HEK293 (cell line): ENCODE measurements around the gene BHLHA9.

Source experiments
- GLI4 ChIP-seq: fragments of 450-650 bp; formaldehyde crosslinking; IDR thresholded peaks from 2 replicates; pipeline ENCODE4 v1.5.1; 2016; ENCODE audit warnings: missing biosample characterization, missing genetic modification characterization
- REST ChIP-seq: fragments of 450-650 bp; formaldehyde crosslinking; IDR thresholded peaks from 2 replicates; pipeline ENCODE4 v1.5.1; 2016; ENCODE audit warnings: missing biosample characterization, missing genetic modification characterization
- TCF7L2 ChIP-seq: IDR thresholded peaks from 2 replicates; pipeline ENCODE4 v1.6.1; 2011; ENCODE audit warnings: low read depth, mild to moderate bottlenecking, inconsistent platforms, low read length, moderate library complexity, borderline replicate concordance
- ZBTB20 ChIP-seq: fragments of 450-650 bp; formaldehyde crosslinking; IDR thresholded peaks from 2 replicates; pipeline ENCODE4 v1.5.1; 2016; ENCODE audit warnings: missing biosample characterization, missing genetic modification characterization
- ZBTB49 ChIP-seq: fragments of 450-650 bp; formaldehyde crosslinking; IDR thresholded peaks from 2 replicates; pipeline ENCODE4 v1.5.1; 2016; ENCODE audit warnings: missing biosample characterization, missing genetic modification characterization, low read depth
- ZNF394 ChIP-seq: fragments of 450-650 bp; formaldehyde crosslinking; IDR thresholded peaks from 2 replicates; pipeline ENCODE4 v1.5.1; 2016; ENCODE audit warnings: missing biosample characterization, missing genetic modification characterization, mild to moderate bottlenecking, moderate library complexity, borderline replicate concordance
- ZNF530 ChIP-seq: fragments of 450-650 bp; formaldehyde crosslinking; IDR thresholded peaks from 2 replicates; pipeline ENCODE4 v1.5.1; 2016; ENCODE audit warnings: low read depth, missing biosample characterization, missing genetic modification characterization
- TF ChIP-seq, protein P1 (sequence below): fragments of 450-650 bp; formaldehyde crosslinking; IDR thresholded peaks from 2 replicates; pipeline ENCODE4 v1.5.1; 2016; ENCODE audit warnings: missing biosample characterization, missing genetic modification characterization
- TF ChIP-seq, protein P2 (sequence below): fragments of 450-650 bp; formaldehyde crosslinking; IDR thresholded peaks from 2 replicates; pipeline ENCODE4 v1.5.1; 2016; ENCODE audit warnings: missing biosample characterization, missing genetic modification characterization
- TF ChIP-seq, protein P3 (sequence below): fragments of 450-650 bp; formaldehyde crosslinking; IDR thresholded peaks from 2 replicates; pipeline ENCODE4 v1.5.1; 2016; ENCODE audit warnings: missing biosample characterization, missing genetic modification characterization

GRCh38 chr17:1275205-1275961 is 5.1 kb downstream of the BHLHA9 start:
- TF ChIP-seq ZNF394 (tag by site-specific recombination) = no peak
- no peak for TF ChIP-seq ZBTB49 (tag by site-specific recombination)
- TF ChIP-seq, protein P1, sequence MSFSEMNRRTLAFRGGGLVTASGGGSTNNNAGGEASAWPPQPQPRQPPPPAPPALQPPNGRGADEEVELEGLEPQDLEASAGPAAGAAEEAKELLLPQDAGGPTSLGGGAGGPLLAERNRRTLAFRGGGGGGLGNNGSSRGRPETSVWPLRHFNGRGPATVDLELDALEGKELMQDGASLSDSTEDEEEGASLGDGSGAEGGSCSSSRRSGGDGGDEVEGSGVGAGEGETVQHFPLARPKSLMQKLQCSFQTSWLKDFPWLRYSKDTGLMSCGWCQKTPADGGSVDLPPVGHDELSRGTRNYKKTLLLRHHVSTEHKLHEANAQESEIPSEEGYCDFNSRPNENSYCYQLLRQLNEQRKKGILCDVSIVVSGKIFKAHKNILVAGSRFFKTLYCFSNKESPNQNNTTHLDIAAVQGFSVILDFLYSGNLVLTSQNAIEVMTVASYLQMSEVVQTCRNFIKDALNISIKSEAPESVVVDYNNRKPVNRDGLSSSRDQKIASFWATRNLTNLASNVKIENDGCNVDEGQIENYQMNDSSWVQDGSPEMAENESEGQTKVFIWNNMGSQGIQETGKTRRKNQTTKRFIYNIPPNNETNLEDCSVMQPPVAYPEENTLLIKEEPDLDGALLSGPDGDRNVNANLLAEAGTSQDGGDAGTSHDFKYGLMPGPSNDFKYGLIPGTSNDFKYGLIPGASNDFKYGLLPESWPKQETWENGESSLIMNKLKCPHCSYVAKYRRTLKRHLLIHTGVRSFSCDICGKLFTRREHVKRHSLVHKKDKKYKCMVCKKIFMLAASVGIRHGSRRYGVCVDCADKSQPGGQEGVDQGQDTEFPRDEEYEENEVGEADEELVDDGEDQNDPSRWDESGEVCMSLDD = no peak
- TF ChIP-seq TCF7L2 = no peak
- TF ChIP-seq, protein P2, sequence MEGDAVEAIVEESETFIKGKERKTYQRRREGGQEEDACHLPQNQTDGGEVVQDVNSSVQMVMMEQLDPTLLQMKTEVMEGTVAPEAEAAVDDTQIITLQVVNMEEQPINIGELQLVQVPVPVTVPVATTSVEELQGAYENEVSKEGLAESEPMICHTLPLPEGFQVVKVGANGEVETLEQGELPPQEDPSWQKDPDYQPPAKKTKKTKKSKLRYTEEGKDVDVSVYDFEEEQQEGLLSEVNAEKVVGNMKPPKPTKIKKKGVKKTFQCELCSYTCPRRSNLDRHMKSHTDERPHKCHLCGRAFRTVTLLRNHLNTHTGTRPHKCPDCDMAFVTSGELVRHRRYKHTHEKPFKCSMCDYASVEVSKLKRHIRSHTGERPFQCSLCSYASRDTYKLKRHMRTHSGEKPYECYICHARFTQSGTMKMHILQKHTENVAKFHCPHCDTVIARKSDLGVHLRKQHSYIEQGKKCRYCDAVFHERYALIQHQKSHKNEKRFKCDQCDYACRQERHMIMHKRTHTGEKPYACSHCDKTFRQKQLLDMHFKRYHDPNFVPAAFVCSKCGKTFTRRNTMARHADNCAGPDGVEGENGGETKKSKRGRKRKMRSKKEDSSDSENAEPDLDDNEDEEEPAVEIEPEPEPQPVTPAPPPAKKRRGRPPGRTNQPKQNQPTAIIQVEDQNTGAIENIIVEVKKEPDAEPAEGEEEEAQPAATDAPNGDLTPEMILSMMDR (tag by site-specific recombination) = no peak
- TF ChIP-seq ZNF530 (tag by site-specific recombination) = no peak
- TF ChIP-seq ZBTB20 = 0 out of 2 replicates have a peak, but pooled peaks have one; percentile 18
- no peak for TF ChIP-seq REST
- no peak for TF ChIP-seq GLI4
- TF ChIP-seq, protein P3, sequence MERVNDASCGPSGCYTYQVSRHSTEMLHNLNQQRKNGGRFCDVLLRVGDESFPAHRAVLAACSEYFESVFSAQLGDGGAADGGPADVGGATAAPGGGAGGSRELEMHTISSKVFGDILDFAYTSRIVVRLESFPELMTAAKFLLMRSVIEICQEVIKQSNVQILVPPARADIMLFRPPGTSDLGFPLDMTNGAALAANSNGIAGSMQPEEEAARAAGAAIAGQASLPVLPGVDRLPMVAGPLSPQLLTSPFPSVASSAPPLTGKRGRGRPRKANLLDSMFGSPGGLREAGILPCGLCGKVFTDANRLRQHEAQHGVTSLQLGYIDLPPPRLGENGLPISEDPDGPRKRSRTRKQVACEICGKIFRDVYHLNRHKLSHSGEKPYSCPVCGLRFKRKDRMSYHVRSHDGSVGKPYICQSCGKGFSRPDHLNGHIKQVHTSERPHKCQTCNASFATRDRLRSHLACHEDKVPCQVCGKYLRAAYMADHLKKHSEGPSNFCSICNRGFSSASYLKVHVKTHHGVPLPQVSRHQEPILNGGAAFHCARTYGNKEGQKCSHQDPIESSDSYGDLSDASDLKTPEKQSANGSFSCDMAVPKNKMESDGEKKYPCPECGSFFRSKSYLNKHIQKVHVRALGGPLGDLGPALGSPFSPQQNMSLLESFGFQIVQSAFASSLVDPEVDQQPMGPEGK (tag by site-specific recombination) = no peak
